Endothelial cell of umbilical vein (primary cell): ENCODE data around the gene POSTN. TPM values are rescaled to one million over a fixed set of nuclear protein-coding genes. Genes with fewer than 3 reads are reported as not detected.

Source experiments
- BruUV-seq: library from RNA; stranded (reverse); fragments of 400-500 nt; replicated peaks from 2 replicates; lab custom pipeline; 2021; lab: Mats Ljungman, UMichigan
- CTCF ChIA-PET: fragments of 300-600, 350-600 bp; sonication (Branson Sonifier 250); formaldehyde crosslinking; loops from one replicate; lab custom pipeline; 2021; ENCODE audit warnings: antibody characterized with exemption, inconsistent platforms; lab: Charles Lee
- POLR2A ChIA-PET: fragments of 300-600, 350-600 bp; sonication (Branson Sonifier 250); formaldehyde crosslinking; loops from one replicate; lab custom pipeline; 2021; ENCODE audit warnings: antibody characterized with exemption, inconsistent platforms; lab: Charles Lee
- DNase-seq: peaks from one replicate; pipeline ENCODE4 v3.0.0-alpha.2; 2011; ENCODE audit warnings: low read depth, low spot score
- FAIRE-seq: peaks from 2 replicates; lab custom pipeline; 2011; peaks lifted over from hg19 to GRCh38; lab: Jason Lieb, UNC
- H2AFZ ChIP-seq: 2 replicates; pipeline ENCODE4 v1.6.0; 2012; ENCODE audit warnings: low read depth, low read length, control low read depth, inconsistent platforms
- H3K27ac ChIP-seq: 2 replicates; pipeline ENCODE4 v1.5.1; 2011; ENCODE audit warnings: low read depth, mild to moderate bottlenecking, control low read depth, low read length, moderate library complexity; ENCODE audit not compliant: insufficient read depth
- H3K27me3 ChIP-seq, 2 experiments: 2 replicates each; pipeline versions ENCODE4 v1.6.0 to v1.6.1; 2011; ENCODE audit warnings: low read length in 2 of 2, mixed read lengths in 1 of 2; ENCODE audit not compliant: control insufficient read depth in 2 of 2, insufficient read depth in 2 of 2
- H3K36me3 ChIP-seq, 2 experiments: 2 replicates in 1 of 2; 3 replicates in 1 of 2; pipeline ENCODE4 v1.5.1; 2011; ENCODE audit warnings: low read length in 2 of 2, mild to moderate bottlenecking in 1 of 2, moderate library complexity in 1 of 2; ENCODE audit not compliant: control insufficient read depth in 2 of 2, insufficient read depth in 2 of 2; ENCODE audit errors: extremely low read depth in 1 of 2
- H3K4me1 ChIP-seq: 3 replicates; pipeline ENCODE4 v1.5.1; 2011; ENCODE audit warnings: mild to moderate bottlenecking, low read length; ENCODE audit not compliant: control insufficient read depth, insufficient read depth; ENCODE audit errors: extremely low read depth
- H3K4me2 ChIP-seq: 2 replicates; pipeline ENCODE4 v1.6.1; 2011; ENCODE audit warnings: low read length, control low read depth, mixed read lengths; ENCODE audit not compliant: insufficient read depth
- H3K4me3 ChIP-seq, 3 experiments: fragments of 200-600 bp in 1 of 3; sonication (generic), shearing (Covaris generic) in 1 of 3; replicated peaks in 1 of 3; 2 replicates each; pipeline ENCODE4 v1.5.1; 2011 to 2016; ENCODE audit warnings: control low read depth in 3 of 3, low read length in 3 of 3, mild to moderate bottlenecking in 2 of 3, inconsistent platforms in 1 of 3, low read depth in 1 of 3, moderate library complexity in 1 of 3; ENCODE audit not compliant: insufficient read depth in 1 of 3
- H3K79me2 ChIP-seq: 2 replicates; pipeline ENCODE4 v1.6.0; 2012; ENCODE audit warnings: low read length, inconsistent platforms; ENCODE audit not compliant: control insufficient read depth, insufficient read depth
- H3K9ac ChIP-seq: replicated peaks from 2 replicates; pipeline ENCODE3; 2011; ENCODE audit warnings: low read length, control low read depth; ENCODE audit not compliant: insufficient read depth; ENCODE audit errors: extremely low read depth
- H3K9me1 ChIP-seq: replicated peaks from 3 replicates; pipeline ENCODE4 v1.6.0; 2011; ENCODE audit warnings: mild to moderate bottlenecking, low read length; ENCODE audit not compliant: control insufficient read depth, insufficient read depth; ENCODE audit errors: extremely low read depth
- H3K9me3 ChIP-seq: replicated peaks from 2 replicates; pipeline ENCODE4 v1.5.1; 2012; ENCODE audit warnings: low read length, inconsistent platforms; ENCODE audit not compliant: control insufficient read depth, insufficient read depth
- H4K20me1 ChIP-seq: replicated peaks from 2 replicates; pipeline ENCODE3; 2011; ENCODE audit warnings: mild to moderate bottlenecking, low read length; ENCODE audit not compliant: control insufficient read depth, insufficient read depth; ENCODE audit errors: extremely low read depth
- CTCF ChIP-seq, 2 donors: IDR thresholded peaks; 1 replicate in 1 of 2; 2 replicates in 1 of 2; pipeline ENCODE4 v1.5.1; 2011; ENCODE audit warnings: low read length in 2 of 2, mild to moderate bottlenecking in 2 of 2, moderate library complexity in 2 of 2, control low read depth in 1 of 2, inconsistent platforms in 1 of 2, low read depth in 1 of 2; ENCODE audit not compliant: insufficient read depth in 1 of 2; ENCODE audit errors: extremely low read depth in 1 of 2
- EZH2 ChIP-seq: IDR thresholded peaks from 2 replicates; pipeline ENCODE4 v1.6.1; 2012; ENCODE audit warnings: borderline replicate concordance, low read depth, mild to moderate bottlenecking, moderate library complexity, low read length, inconsistent platforms; ENCODE audit not compliant: severe bottlenecking
- FOS ChIP-seq: IDR thresholded peaks from 2 replicates; pipeline ENCODE4 v1.6.1; 2011; ENCODE audit warnings: mild to moderate bottlenecking, low read length, moderate library complexity, borderline replicate concordance; ENCODE audit not compliant: insufficient read depth
- GATA2 ChIP-seq: IDR thresholded peaks from 2 replicates; pipeline ENCODE4 v1.7.0; 2011; ENCODE audit warnings: low read depth, mild to moderate bottlenecking, moderate library complexity, mixed read lengths, low read length; ENCODE audit not compliant: insufficient read length, insufficient read depth
- JUN ChIP-seq: IDR thresholded peaks from 2 replicates; pipeline ENCODE4 v1.6.1; 2011; ENCODE audit warnings: borderline replicate concordance, low read depth; ENCODE audit not compliant: insufficient read length, insufficient read depth
- MAX ChIP-seq: IDR thresholded peaks from 2 replicates; pipeline ENCODE4 v1.6.1; 2011; ENCODE audit not compliant: insufficient read depth, insufficient read length
- MYC ChIP-seq: IDR thresholded peaks from one replicate; pipeline ENCODE4 v1.6.1; 2011; ENCODE audit warnings: mild to moderate bottlenecking, low read depth, low read length
- POLR2A ChIP-seq: IDR thresholded peaks from 2 replicates; pipeline ENCODE4 v1.6.1; 2012; ENCODE audit warnings: low read depth, mild to moderate bottlenecking, control low read depth, low read length
- POLR2AphosphoS5 ChIP-seq: IDR thresholded peaks from 2 replicates; pipeline ENCODE4 v1.6.1; 2012; ENCODE audit warnings: low read depth, mild to moderate bottlenecking, control low read depth, low read length, moderate library complexity; ENCODE audit not compliant: insufficient read depth
- dilution Hi-C: fragments of 300-500 bp; cut with MboI; formaldehyde crosslinking; loops from one replicate; pipeline ENCODE4 v1.15.0; 2019; ENCODE audit warnings: low sequenced_read_pairs; ENCODE audit not compliant: extremely low pct_ligation_motif_present
- intact Hi-C: fragments of 100-400 bp; cut with micrococcal nuclease; formaldehyde crosslinking; loops from one replicate; pipeline ENCODE4 v1.10.0; 2022
- polyA plus RNA-seq, 4 experiments: library from polyadenylated mRNA; depleted of rRNA in 3 of 4; stranded (reverse) in 3 of 4; unstranded in 1 of 4; fragments of >200 nt; gene quantifications; 2 replicates each; pipeline versions ENCODE4 v1.2.1 to v1.2.3, GENCODE V29; 2011 to 2012; ENCODE audit warnings: missing spikeins in 1 of 4
- total RNA-seq: library from RNA; stranded (reverse); gene quantifications from 2 replicates; pipeline ENCODE4 v1.2.3, GENCODE V29; 2021

POSTN gene
- total and polyA plus RNA-seq, 2 donors (not counting 3 experiments of a cell fraction or from before 2014, with no cell fraction given), result 0.29 to 0.41 TPM

GRCh38 chr13:37632294-37632693 lies 33.7 kb upstream of the POSTN start:
- Histone ChIP-seq H4K20me1 (no peaks in the 10 kb centered on the region), H2AFZ (no peak overlapping the region), H3K9me1 (no peaks in the 10 kb centered on the region), H3K9me3 (no peaks in the 10 kb centered on the region), H3K4me1 (no peaks in the 10 kb centered on the region), H3K27me3 (no peaks in the 10 kb centered on the region), H3K9ac (no peak overlapping the region), H3K27ac (no peak overlapping the region), H3K4me2 (no peak overlapping the region), H3K4me3 (no peak overlapping the region), H3K79me2 (no peaks in the 10 kb centered on the region), H3K36me3 (no peaks in the 10 kb centered on the region)
- intact Hi-C loops, result no loop called here
- CTCF ChIA-PET, result interaction anchor here (0.9 to 2.3 kb wide), 4 partner anchors 8 to 559 kb away, joined by 3 to 12 read pairs (median 6); no protein-coding TSS in a partner anchor
- dilution Hi-C loops, result no loop called here
- POLR2A ChIA-PET, result no interaction called here
- BruUV-seq, result no TSS peak
- TF ChIP-seq FOS (no peak), JUN (no peak), MAX (no peak), GATA2 (no peak), EZH2 (no peak), MYC (no peak), POLR2AphosphoS5 (no peak), POLR2A (no peak), CTCF (IDR thresholded peaks at IDR 0.05; ENCODE audit: extremely low read depth in 1 of 2, insufficient read depth in 1 of 2, low read depth in 1 of 2, low read length in 2 of 2) (no peak)
- FAIRE-seq (no peak), DNase-seq (no peak)
